RPMI7951 (cell line): Measurements from ENCODE around the gene OVOL3. TPM values are rescaled to one million over a fixed set of nuclear protein-coding genes. Genes with fewer than 3 reads are reported as not detected.

Experiments used
- total RNA-seq: library from RNA; depleted of rRNA; stranded (reverse); fragments of >200 nt; shearing (Covaris generic); gene quantifications from 2 replicates; pipeline ENCODE4 v1.2.3, GENCODE V29; 2014; rRNA removed

Gene OVOL3
- total RNA-seq, 1 experiment from 2014 or later = not detected

Other genes with a start within 250 kb of the OVOL3 start
- gene APLP1, start 242.6 kb upstream of the OVOL3 start, total RNA-seq = 15.3 and 18.9 TPM in 2 replicates
- gene NFKBID, start 210.6 kb upstream of the OVOL3 start, total RNA-seq = 3.7 and 7.1 TPM in 2 replicates
- 1.9 TPM in 1 of 2 replicates, not detected in the other for gene HCST, start 208.6 kb upstream of the OVOL3 start, total RNA-seq
- not detected in 2 replicates for gene TYROBP, start 202.8 kb upstream of the OVOL3 start, total RNA-seq
- 4.2 and 5.5 TPM in 2 replicates for gene LRFN3, start 174.8 kb upstream of the OVOL3 start, total RNA-seq
- 25.8 and 34.0 TPM in 2 replicates for gene SDHAF1, start 116.0 kb upstream of the OVOL3 start, total RNA-seq
- gene SYNE4, start 102.3 kb upstream of the OVOL3 start, total RNA-seq = not detected in 2 replicates
- gene ALKBH6, start 96.9 kb upstream of the OVOL3 start, total RNA-seq = 34.1 and 39.8 TPM in 2 replicates
- gene CLIP3, start 78.3 kb upstream of the OVOL3 start, total RNA-seq = 1.7 and 2.0 TPM in 2 replicates
- gene THAP8, start 56.9 kb upstream of the OVOL3 start, total RNA-seq = 5.4 and 5.9 TPM in 2 replicates
- gene WDR62, start 56.2 kb upstream of the OVOL3 start, total RNA-seq = 16.1 and 17.0 TPM in 2 replicates
- 137 and 167 TPM in 2 replicates for gene POLR2I, start 3.7 kb downstream of the OVOL3 start, total RNA-seq
- gene TBCB, start 4.3 kb downstream of the OVOL3 start, total RNA-seq = 317 and 522 TPM in 2 replicates
- gene CAPNS1, start 28.9 kb downstream of the OVOL3 start, total RNA-seq = 526 and 543 TPM in 2 replicates
- gene COX7A1, start 41.3 kb downstream of the OVOL3 start, total RNA-seq = 6.1 and 7.0 TPM in 2 replicates
- gene ZNF565, start 103.5 kb downstream of the OVOL3 start, total RNA-seq = 2.6 and 3.6 TPM in 2 replicates
- gene ZNF146, start 104.0 kb downstream of the OVOL3 start, total RNA-seq = 103 and 114 TPM in 2 replicates